Left ventricle myocardium superior (tissue), 1 donor: Measurements from ENCODE around the gene RHOV. TPM values are rescaled to one million over a fixed set of nuclear protein-coding genes. Genes with fewer than 3 reads are reported as not detected.

ENCODE experiments used
- ATAC-seq: fragments of 200-7000 bp; cut with Tn5 transposase; one replicate; pipeline ENCODE4 v1.9.1; 2020; ENCODE audit warnings: mild to moderate bottlenecking, moderate library complexity
- DNase-seq: peaks from one replicate; pipeline ENCODE4 v3.0.0-alpha.2; 2020
- intact Hi-C: fragments of 100-400 bp; cut with micrococcal nuclease; formaldehyde crosslinking; loops from one replicate; pipeline ENCODE4 v1.11.0; 2022
- long read RNA-seq: library from polyadenylated mRNA; unstranded; transcript quantifications from one replicate; pipeline ENCODE4 v2.0.0, GENCODE V29; 2021
- total RNA-seq: library from RNA; stranded (reverse); fragmentation: NEBNext Ultra II Directional; extraction: Animal tissue kit (Norgen Biotek cat#: 25700); gene quantifications from one replicate; pipeline ENCODE4 v1.2.1, GENCODE V29; 2021
- donor health status: DM: no; HTN: yes; CAD: no; lungs with severe emphysema.

RHOV gene
- not detected for total RNA-seq
- long read RNA-seq = 0 reads

- DNase-seq (peak; percentile 58), ATAC-seq (peak; percentile 87)
- intact Hi-C loops = no loop called here
Observed at GRCh38 chr15:40873694-40874561, at the start of gene RHOV. Gene RHOV, minus strand, starts transcription at chr15:40874234. Its CDS starts 95 bp downstream, at chr15:40874139.

- DNase-seq (no peak), ATAC-seq (no peak)
- intact Hi-C loops = no loop called here
Observed at GRCh38 chr15:40923551-40923950, 49.5 kb upstream of the RHOV start.

GRCh38 chr15:40922608-40923005 is 48.6 kb upstream of the RHOV start:
- DNase-seq = no peak
- intact Hi-C loops = no loop called here
- ATAC-seq = no peak

GRCh38 chr15:40921949-40922607 is 48.0 kb upstream of the RHOV start:
- DNase-seq = no peak
- intact Hi-C loops = no loop called here
- no peak for ATAC-seq

GRCh38 chr15:40918799-40919392 is 44.9 kb upstream of the RHOV start:
- intact Hi-C loops = no loop called here
- no peak for DNase-seq
- ATAC-seq = peak; percentile 54

- intact Hi-C loops = no loop called here
- DNase-seq = no peak
- ATAC-seq = peak; percentile 32
Observed at GRCh38 chr15:40918146-40918798, 44.2 kb upstream of the RHOV start.

GRCh38 chr15:40917585-40917984 is 43.6 kb upstream of the RHOV start:
- no peak for ATAC-seq
- DNase-seq = no peak
- intact Hi-C loops = no loop called here

- intact Hi-C loops = no loop called here
- DNase-seq = no peak
- ATAC-seq = no peak
Observed at GRCh38 chr15:40915679-40916078, 41.6 kb upstream of the RHOV start.

- DNase-seq (no peak), ATAC-seq (no peak)
- intact Hi-C loops = no loop called here
Observed at GRCh38 chr15:40915116-40915661, 41.2 kb upstream of the RHOV start.

GRCh38 chr15:40914486-40914885 is 40.5 kb upstream of the RHOV start:
- intact Hi-C loops = no loop called here
- DNase-seq (no peak), ATAC-seq (no peak)

- no peak for DNase-seq
- intact Hi-C loops = no loop called here
- ATAC-seq = no peak
Observed at GRCh38 chr15:40914013-40914412, 40.0 kb upstream of the RHOV start.

GRCh38 chr15:40912478-40912877 is 38.4 kb upstream of the RHOV start:
- DNase-seq = no peak
- no peak for ATAC-seq
- intact Hi-C loops = no loop called here

GRCh38 chr15:40911693-40912092 is 37.7 kb upstream of the RHOV start:
- intact Hi-C loops = no loop called here
- DNase-seq (no peak), ATAC-seq (no peak)

- intact Hi-C loops = no loop called here
- ATAC-seq = no peak
- no peak for DNase-seq
Observed at GRCh38 chr15:40911141-40911540, 37.1 kb upstream of the RHOV start.

- intact Hi-C loops = no loop called here
- ATAC-seq (no peak), DNase-seq (peak; percentile 59)
Observed at GRCh38 chr15:40909662-40910630, 35.9 kb upstream of the RHOV start.

GRCh38 chr15:40908095-40908494 is 34.1 kb upstream of the RHOV start:
- DNase-seq = no peak
- no peak for ATAC-seq
- intact Hi-C loops = no loop called here

- ATAC-seq (peak; percentile 55), DNase-seq (peak; percentile 84)
- intact Hi-C loops = no loop called here
Observed at GRCh38 chr15:40906991-40907802, 33.2 kb upstream of the RHOV start.
